ENCODE measurements around the gene GRID2. TPM values are rescaled to one million over a fixed set of nuclear protein-coding genes. Genes with fewer than 3 reads are reported as not detected.

Gene GRID2
- total and polyA plus RNA-seq, 7 experiments from 2014 or later, result not detected

GRCh38 chr4:92524131-92524530 is 220.4 kb downstream of the GRID2 start:
- ChIA-PET POLR2A (no interaction called here), CTCF (no interaction called here)
- H3K4me1 ChIP-seq (ENCODE audit: control insufficient read depth in 2 of 2, insufficient read depth in 2 of 2, low read length in 2 of 2), result no peaks in the 10 kb centered on the region
- no peaks in the 10 kb centered on the region for H3K27me3 Mint-ChIP-seq
- H3K9me3 ChIP-seq (ENCODE audit: control insufficient read depth in 2 of 3, low read length in 3 of 3), result no peaks in the 10 kb centered on the region
- no peaks in the 10 kb centered on the region for H3K36me3 ChIP-seq (ENCODE audit: control insufficient read depth in 2 of 3, insufficient read depth in 3 of 3, low read length in 3 of 3)
- H3K36me3 Mint-ChIP-seq, result no peaks in the 10 kb centered on the region
- H3K4me3 ChIP-seq (ENCODE audit: low read length), result no peak overlapping the region
- no peaks in the 10 kb centered on the region for H3K4me1 Mint-ChIP-seq
- no peak overlapping the region for H3K4me3 Mint-ChIP-seq
- H3K9me3 Mint-ChIP-seq, result peaks cover 0 to 12% (median 0%) of the 10 kb centered on the region in 11 donors
- no peak overlapping the region for H3K27ac Mint-ChIP-seq
- no peak for ATAC-seq
- H3K27me3 ChIP-seq (ENCODE audit: control insufficient read depth in 2 of 2, insufficient read depth in 2 of 2, low read length in 2 of 2), result peaks cover 0 to 2% of the 10 kb centered on the region in 2 donors
- no peak overlapping the region for H3K27ac ChIP-seq (ENCODE audit: low read depth, low read length)
- intact Hi-C loops (cut with micrococcal nuclease), result no loop called here
- DNase-seq, result no peak

DNA sequence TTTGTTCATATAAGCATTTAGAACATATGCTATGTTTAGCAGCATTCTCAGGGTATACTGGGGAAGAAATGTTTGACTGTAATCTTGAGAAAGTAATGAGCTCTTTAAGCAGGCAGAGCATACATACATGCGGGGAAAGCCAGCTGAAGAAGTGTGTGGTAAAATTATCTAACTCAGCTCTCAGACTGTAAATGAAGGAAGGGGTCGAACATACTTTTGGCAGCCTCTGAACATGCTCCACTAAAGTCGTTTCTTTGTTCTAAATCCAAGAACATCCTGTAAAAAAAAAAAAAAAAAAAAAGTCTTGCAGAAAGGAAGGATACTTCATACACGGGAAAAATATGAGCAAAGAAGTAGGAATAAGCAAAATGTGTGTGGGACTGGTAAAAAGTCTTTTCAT is 224.8 kb downstream of the GRID2 start:
- no peak overlapping the region for H3K4me3 ChIP-seq (ENCODE audit: low read length)
- ATAC-seq (no peak), DNase-seq (no peak)
- POLR2A ChIA-PET, result no interaction called here
- intact Hi-C loops (cut with micrococcal nuclease), result no loop called here
- no peaks in the 10 kb centered on the region for H3K4me1 ChIP-seq (ENCODE audit: control insufficient read depth in 2 of 2, insufficient read depth in 2 of 2, low read length in 2 of 2)
- peaks cover 0 to 2% of the 10 kb centered on the region in 2 donors for H3K27me3 ChIP-seq (ENCODE audit: control insufficient read depth in 2 of 2, insufficient read depth in 2 of 2, low read length in 2 of 2)
- no peaks in the 10 kb centered on the region for H3K36me3 ChIP-seq (ENCODE audit: control insufficient read depth in 2 of 3, insufficient read depth in 3 of 3, low read length in 3 of 3)
- H3K27ac ChIP-seq (ENCODE audit: low read depth, low read length), result no peak overlapping the region
- no peak overlapping the region for H3K4me3 Mint-ChIP-seq
- no peaks in the 10 kb centered on the region for H3K4me1 Mint-ChIP-seq
- H3K27me3 Mint-ChIP-seq, result no peaks in the 10 kb centered on the region
- no peaks in the 10 kb centered on the region for H3K9me3 ChIP-seq (ENCODE audit: control insufficient read depth in 2 of 3, low read length in 3 of 3)
- CTCF ChIA-PET, result no interaction called here
- H3K36me3 Mint-ChIP-seq, result no peaks in the 10 kb centered on the region
- no peak overlapping the region for H3K27ac Mint-ChIP-seq
- peaks cover 0 to 21% (median 4%) of the 10 kb centered on the region in 11 donors for H3K9me3 Mint-ChIP-seq

GRCh38 chr4:92529510-92529909 is 225.7 kb downstream of the GRID2 start:
- Mint-ChIP-seq H3K4me1 (no peaks in the 10 kb centered on the region), H3K36me3 (no peaks in the 10 kb centered on the region), H3K27me3 (no peaks in the 10 kb centered on the region), H3K9me3 (peaks cover 0 to 21% (median 4%) of the 10 kb centered on the region in 11 donors), H3K4me3 (no peak overlapping the region), H3K27ac (no peak overlapping the region)
- POLR2A ChIA-PET, result no interaction called here
- Histone ChIP-seq H3K27me3 (ENCODE audit: control insufficient read depth in 2 of 2, insufficient read depth in 2 of 2, low read length in 2 of 2) (peaks cover 0 to 2% of the 10 kb centered on the region in 2 donors), H3K27ac (ENCODE audit: low read depth, low read length) (no peak overlapping the region), H3K4me1 (ENCODE audit: control insufficient read depth in 2 of 2, insufficient read depth in 2 of 2, low read length in 2 of 2) (no peaks in the 10 kb centered on the region), H3K4me3 (ENCODE audit: low read length) (no peak overlapping the region), H3K36me3 (ENCODE audit: control insufficient read depth in 2 of 3, insufficient read depth in 3 of 3, low read length in 3 of 3) (no peaks in the 10 kb centered on the region), H3K9me3 (ENCODE audit: control insufficient read depth in 2 of 3, low read length in 3 of 3) (no peaks in the 10 kb centered on the region)
- ATAC-seq, result no peak
- intact Hi-C loops (cut with micrococcal nuclease), result no loop called here
- CTCF ChIA-PET, result no interaction called here
- no peak for DNase-seq

GRCh38 chr4:92535599-92535998 is 231.8 kb downstream of the GRID2 start:
- H3K36me3 Mint-ChIP-seq, result no peaks in the 10 kb centered on the region
- no peaks in the 10 kb centered on the region for H3K36me3 ChIP-seq (ENCODE audit: control insufficient read depth in 2 of 3, insufficient read depth in 3 of 3, low read length in 3 of 3)
- no peak overlapping the region for H3K4me3 ChIP-seq (ENCODE audit: low read length)
- no peaks in the 10 kb centered on the region for H3K9me3 ChIP-seq (ENCODE audit: control insufficient read depth in 2 of 3, low read length in 3 of 3)
- ChIA-PET CTCF (no interaction called here), POLR2A (no interaction called here)
- no peaks in the 10 kb centered on the region for H3K4me1 ChIP-seq (ENCODE audit: control insufficient read depth in 2 of 2, insufficient read depth in 2 of 2, low read length in 2 of 2)
- H3K4me3 Mint-ChIP-seq, result no peak overlapping the region
- ATAC-seq (no peak), DNase-seq (no peak)
- intact Hi-C loops (cut with micrococcal nuclease), result no loop called here
- H3K9me3 Mint-ChIP-seq, result peaks cover 0 to 7% (median 4%) of the 10 kb centered on the region in 11 donors
- H3K27ac Mint-ChIP-seq, result no peak overlapping the region
- H3K4me1 Mint-ChIP-seq, result no peaks in the 10 kb centered on the region
- H3K27me3 Mint-ChIP-seq, result no peaks in the 10 kb centered on the region
- H3K27ac ChIP-seq (ENCODE audit: low read depth, low read length), result no peak overlapping the region
- H3K27me3 ChIP-seq (ENCODE audit: control insufficient read depth in 2 of 2, insufficient read depth in 2 of 2, low read length in 2 of 2), result no peaks in the 10 kb centered on the region

- H3K4me1 Mint-ChIP-seq, result no peaks in the 10 kb centered on the region
- DNase-seq, result no peak
- peaks cover 0 to 18% (median 3%) of the 10 kb centered on the region in 11 donors for H3K9me3 Mint-ChIP-seq
- H3K9me3 ChIP-seq (ENCODE audit: control insufficient read depth in 2 of 3, low read length in 3 of 3), result no peaks in the 10 kb centered on the region
- H3K27ac Mint-ChIP-seq, result no peak overlapping the region
- H3K4me3 Mint-ChIP-seq, result no peak overlapping the region
- ChIA-PET POLR2A (no interaction called here), CTCF (no interaction called here)
- H3K27me3 ChIP-seq (ENCODE audit: control insufficient read depth in 2 of 2, insufficient read depth in 2 of 2, low read length in 2 of 2), result no peaks in the 10 kb centered on the region
- no peaks in the 10 kb centered on the region for H3K36me3 ChIP-seq (ENCODE audit: control insufficient read depth in 2 of 3, insufficient read depth in 3 of 3, low read length in 3 of 3)
- H3K4me1 ChIP-seq (ENCODE audit: control insufficient read depth in 2 of 2, insufficient read depth in 2 of 2, low read length in 2 of 2), result no peaks in the 10 kb centered on the region
- H3K27ac ChIP-seq (ENCODE audit: low read depth, low read length), result no peak overlapping the region
- no peaks in the 10 kb centered on the region for H3K36me3 Mint-ChIP-seq
- no peak for ATAC-seq
- intact Hi-C loops (cut with micrococcal nuclease), result no loop called here
- H3K27me3 Mint-ChIP-seq, result no peaks in the 10 kb centered on the region
- no peak overlapping the region for H3K4me3 ChIP-seq (ENCODE audit: low read length)
These were observed 247.8 kb downstream of the GRID2 start for GRCh38 chr4:92551616-92552015.

- Histone ChIP-seq H3K4me3 (ENCODE audit: low read length) (no peak overlapping the region), H3K36me3 (ENCODE audit: control insufficient read depth in 2 of 3, insufficient read depth in 3 of 3, low read length in 3 of 3) (no peaks in the 10 kb centered on the region), H3K27ac (ENCODE audit: low read depth, low read length) (no peak overlapping the region), H3K9me3 (ENCODE audit: control insufficient read depth in 2 of 3, low read length in 3 of 3) (no peaks in the 10 kb centered on the region), H3K27me3 (ENCODE audit: control insufficient read depth in 2 of 2, insufficient read depth in 2 of 2, low read length in 2 of 2) (no peaks in the 10 kb centered on the region), H3K4me1 (ENCODE audit: control insufficient read depth in 2 of 2, insufficient read depth in 2 of 2, low read length in 2 of 2) (no peaks in the 10 kb centered on the region)
- CTCF ChIA-PET, result no interaction called here
- ATAC-seq, result no peak
- Mint-ChIP-seq H3K27me3 (no peaks in the 10 kb centered on the region), H3K4me1 (no peaks in the 10 kb centered on the region), H3K9me3 (peaks cover 0 to 21% (median 5%) of the 10 kb centered on the region in 11 donors), H3K27ac (no peak overlapping the region), H3K36me3 (no peaks in the 10 kb centered on the region), H3K4me3 (no peak overlapping the region)
- intact Hi-C loops (cut with micrococcal nuclease), result no loop called here
- POLR2A ChIA-PET, result no interaction called here
- no peak for DNase-seq
These were observed 262.5 kb downstream of the GRID2 start for GRCh38 chr4:92566269-92566668.

DNA sequence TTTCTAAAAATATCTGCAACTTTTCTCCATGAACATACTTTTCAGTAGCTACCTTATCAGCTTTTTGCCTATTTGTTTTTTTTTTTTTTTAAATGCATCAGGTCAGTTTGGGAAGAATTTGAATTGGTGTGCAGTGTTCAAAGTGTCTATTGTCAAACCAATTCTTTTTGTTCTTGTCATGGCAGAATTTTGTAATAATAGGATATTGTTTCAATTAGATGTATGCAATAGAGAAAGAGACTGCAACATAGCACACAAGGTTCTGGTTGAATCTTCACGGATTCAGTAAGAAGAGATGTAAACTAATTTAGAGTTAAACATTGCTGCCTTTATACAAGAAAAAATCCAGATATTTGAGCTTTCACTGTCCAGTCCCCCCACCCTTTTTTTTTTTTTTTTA is 277.1 kb downstream of the GRID2 start:
- Mint-ChIP-seq H3K27me3 (no peaks in the 10 kb centered on the region), H3K4me1 (no peaks in the 10 kb centered on the region)
- H3K9me3 ChIP-seq (ENCODE audit: control insufficient read depth in 2 of 3, low read length in 3 of 3), result no peaks in the 10 kb centered on the region

More for the DNA sequence above, 277.1 kb downstream of the GRID2 start:
- no peak overlapping the region for H3K4me3 ChIP-seq (ENCODE audit: low read length)
- no peaks in the 10 kb centered on the region for H3K36me3 ChIP-seq (ENCODE audit: control insufficient read depth in 2 of 3, insufficient read depth in 3 of 3, low read length in 3 of 3)
- Mint-ChIP-seq H3K36me3 (no peaks in the 10 kb centered on the region), H3K27ac (no peak overlapping the region), H3K9me3 (peaks cover 0 to 15% (median 2%) of the 10 kb centered on the region in 11 donors), H3K4me3 (no peak overlapping the region)
- H3K27ac ChIP-seq (ENCODE audit: low read depth, low read length), result no peak overlapping the region
- ChIA-PET CTCF (no interaction called here), POLR2A (no interaction called here)
- no peaks in the 10 kb centered on the region for H3K27me3 ChIP-seq (ENCODE audit: control insufficient read depth in 2 of 2, insufficient read depth in 2 of 2, low read length in 2 of 2)
- no peak for ATAC-seq
- intact Hi-C loops (cut with micrococcal nuclease), result no loop called here
- no peaks in the 10 kb centered on the region for H3K4me1 ChIP-seq (ENCODE audit: control insufficient read depth in 2 of 2, insufficient read depth in 2 of 2, low read length in 2 of 2)
- DNase-seq, result no peak
